ENCODE measurements around the gene LMOD3.

LMOD3 gene

GRCh38 chr3:69090021-69090420, 32.4 kb downstream of the LMOD3 start:
- no peak for DNase-seq

GRCh38 chr3:69088063-69088462, 34.3 kb downstream of the LMOD3 start:
- peak; percentile 69 for DNase-seq

GRCh38 chr3:69087030-69087791, 35.2 kb downstream of the LMOD3 start:
- DNase-seq, result no peak

GRCh38 chr3:69085833-69086722, 36.3 kb downstream of the LMOD3 start:
- peak; percentile 80 for DNase-seq

GRCh38 chr3:69085168-69085832, 37.1 kb downstream of the LMOD3 start:
- no peak for DNase-seq

GRCh38 chr3:69084326-69085167, 37.8 kb downstream of the LMOD3 start, which contains the start of gene ARL6IP5:
Gene ARL6IP5 (plus strand): TSS chr3:69084937. CDS start chr3:69085048, 111 bp downstream.
- peak; percentile 97 for DNase-seq

- peak; percentile 94 for DNase-seq
These were observed 39.6 kb downstream of the LMOD3 start for GRCh38 chr3:69082805-69083204.

- no peak for DNase-seq
These were observed 40.0 kb downstream of the LMOD3 start for GRCh38 chr3:69082361-69082760.

- peak; percentile 57 for DNase-seq
These were observed 40.7 kb downstream of the LMOD3 start for GRCh38 chr3:69081583-69082262.

GRCh38 chr3:69080233-69080920, 42.0 kb downstream of the LMOD3 start, which contains the start of gene UBA3:
Gene UBA3 (minus strand): TSS chr3:69080365. CDS start chr3:69080353, 12 bp downstream.
- peak; percentile 94 for DNase-seq

- DNase-seq, result no peak
These were observed 42.9 kb downstream of the LMOD3 start for GRCh38 chr3:69079269-69080159.

GRCh38 chr3:69072928-69073327, 49.5 kb downstream of the LMOD3 start:
- no peak for DNase-seq

- no peak for DNase-seq
These were observed 56.3 kb downstream of the LMOD3 start for GRCh38 chr3:69066121-69066520.

GRCh38 chr3:69065318-69065964, 57.0 kb downstream of the LMOD3 start:
- no peak for DNase-seq

GRCh38 chr3:69063636-69064035, 58.8 kb downstream of the LMOD3 start:
- no peak for DNase-seq

- DNase-seq, result no peak
These were observed 62.7 kb downstream of the LMOD3 start for GRCh38 chr3:69059688-69060087.

GRCh38 chr3:69058947-69059224, 63.5 kb downstream of the LMOD3 start:
- DNase-seq, result no peak

GRCh38 chr3:69058180-69058946, 64.0 kb downstream of the LMOD3 start:
- peak; percentile 51 for DNase-seq

Measured in activated CD4-positive, alpha-beta T cell treated with anti-CD3 and anti-CD28 coated beads, Interleukin-2, amount 50 U/mL, for 16 hours (primary cell).